ENCODE measurements around the gene NCKAP5.

GRCh38 chr2:133475610-133476009 is 92.7 kb downstream of the NCKAP5 start:
- TF ChIP-seq CTCF (IDR thresholded peaks at IDR 0.05 in 8 of 11, conservative IDR thresholded peaks at IDR 0.05 in 3 of 11) (no peak), POLR2AphosphoS5 (IDR thresholded peaks at IDR 0.05) (no peak), POLR2A (IDR thresholded peaks at IDR 0.05) (no peak)

All from spleen (tissue), 7 donors.